Activated CD8-positive, alpha-beta T cell treated with anti-CD3 and anti-CD28 coated beads for 36 hours (primary cell): Measurements from ENCODE around the gene UNC5CL. TPM values are rescaled to one million over a fixed set of nuclear protein-coding genes. Genes with fewer than 3 reads are reported as not detected.

Source experiments
- ATAC-seq: fragments of 200-7000 bp; cut with Tn5 transposase; one replicate; pipeline ENCODE4 v1.10.0; 2021; ENCODE audit warnings: mild to moderate bottlenecking, moderate library complexity
- CTCF ChIA-PET: fragments of 350-600 bp; sonication (Branson Sonifier 250); formaldehyde crosslinking; loops from one replicate; lab custom pipeline; 2021; ENCODE audit warnings: antibody characterized with exemption; lab: Charles Lee
- POLR2A ChIA-PET: fragments of 350-600 bp; sonication (Branson Sonifier 250); formaldehyde crosslinking; loops from one replicate; lab custom pipeline; 2021; ENCODE audit warnings: antibody characterized with exemption; lab: Charles Lee
- DNase-seq: peaks from one replicate; pipeline ENCODE4 v3.0.0-alpha.2; 2020
- H3K27ac Mint-ChIP-seq: one replicate; pipeline ENCODE4 v1.8.0; 2021; ENCODE audit warnings: mild to moderate bottlenecking, mixed read lengths
- H3K27me3 Mint-ChIP-seq: one replicate; pipeline ENCODE4 v1.8.0; 2021; ENCODE audit warnings: mixed read lengths
- H3K36me3 Mint-ChIP-seq: one replicate; pipeline ENCODE4 v1.8.0; 2021; ENCODE audit warnings: low read depth, mixed read lengths
- H3K4me1 Mint-ChIP-seq: one replicate; pipeline ENCODE4 v1.8.0; 2021; ENCODE audit warnings: low read depth, mixed read lengths
- H3K4me3 Mint-ChIP-seq: one replicate; pipeline ENCODE4 v1.8.0; 2021; ENCODE audit warnings: mild to moderate bottlenecking, moderate library complexity, mixed read lengths
- H3K9me3 Mint-ChIP-seq: one replicate; pipeline ENCODE4 v1.8.0; 2021; ENCODE audit warnings: mixed read lengths
- CTCF ChIP-seq: fragments of 200-600 bp; IDR thresholded peaks from one replicate; pipeline ENCODE4 v1.8.0; 2022; ENCODE audit warnings: antibody characterized with exemption, mild to moderate bottlenecking
- intact Hi-C: fragments of 100-400 bp; cut with micrococcal nuclease; formaldehyde crosslinking; loops from one replicate; pipeline ENCODE4 v1.10.0; 2022
- total RNA-seq, 2 experiments: library from RNA; stranded (reverse); gene quantifications; one replicate each; pipeline ENCODE4 v1.2.3, GENCODE V29; 2021

UNC5CL gene
- total RNA-seq, 2 experiments from 2014 or later: 2.3 to 2.6 TPM

GRCh38 chr6:41047745-41048732 lies 9.0 kb upstream of the UNC5CL start:
- ChIA-PET CTCF (interaction anchor here (0.7 to 4.3 kb wide), 2 partner anchors 8 to 20 kb away, joined by 3 to 20 read pairs; partner anchors contain the start of gene UNC5CL), POLR2A (no interaction called here)
- Mint-ChIP-seq H3K36me3 (peaks cover 8% of the 10 kb centered on the region), H3K27ac (no peak overlapping the region), H3K4me1 (peaks cover 13% of the 10 kb centered on the region), H3K27me3 (no peaks in the 10 kb centered on the region), H3K4me3 (no peak overlapping the region), H3K9me3 (no peaks in the 10 kb centered on the region)
- ATAC-seq (no peak), DNase-seq (no peak)
- intact Hi-C loops: no loop called here
- TF ChIP-seq CTCF: no peak

GRCh38 chr6:41047306-41047705 lies 8.3 kb upstream of the UNC5CL start:
- Mint-ChIP-seq H3K4me1 (peaks cover 7% of the 10 kb centered on the region), H3K9me3 (no peaks in the 10 kb centered on the region), H3K4me3 (no peak overlapping the region), H3K36me3 (peaks cover 8% of the 10 kb centered on the region), H3K27ac (no peak overlapping the region), H3K27me3 (no peaks in the 10 kb centered on the region)
- CTCF ChIA-PET: interaction anchor here (0.7 to 4.3 kb wide), 3 partner anchors 8 to 19 kb away, joined by 3 to 20 read pairs (median 18); partner anchors contain the start of gene UNC5CL
- ATAC-seq (no peak), DNase-seq (no peak)
- TF ChIP-seq CTCF: no peak
- intact Hi-C loops: no loop called here
- POLR2A ChIA-PET: no interaction called here

- peaks cover 2% of the 10 kb centered on the region for H3K36me3 Mint-ChIP-seq
- CTCF ChIA-PET: interaction anchor here (1.0 to 2.7 kb wide), 4 partner anchors 9 to 137 kb away, joined by 3 to 18 read pairs (median 4); no protein-coding TSS in a partner anchor
Measured at GRCh38 chr6:41046084-41046483, 7.1 kb upstream of the UNC5CL start.

GRCh38 chr6:41045664-41046063 lies 6.6 kb upstream of the UNC5CL start:
- DNase-seq (no peak), ATAC-seq (no peak)
- Mint-ChIP-seq H3K27ac (no peak overlapping the region), H3K36me3 (peaks cover 2% of the 10 kb centered on the region), H3K9me3 (no peaks in the 10 kb centered on the region), H3K27me3 (no peaks in the 10 kb centered on the region), H3K4me3 (no peak overlapping the region), H3K4me1 (peaks cover 4% of the 10 kb centered on the region)
- no peak for TF ChIP-seq CTCF
- intact Hi-C loops: no loop called here
- POLR2A ChIA-PET: interaction anchor here (1.0 kb wide), 1 partner anchor 17 kb away, joined by 3 read pairs; no protein-coding TSS in a partner anchor
- CTCF ChIA-PET: interaction anchor here (1.2 to 2.7 kb wide), 3 partner anchors 9 to 137 kb away, joined by 3 to 18 read pairs (median 3); no protein-coding TSS in a partner anchor

More at GRCh38 chr6:41046084-41046483, 7.1 kb upstream of the UNC5CL start:
- no peak for ATAC-seq
- Mint-ChIP-seq H3K27me3 (no peaks in the 10 kb centered on the region), H3K4me1 (no peaks in the 10 kb centered on the region), H3K9me3 (no peaks in the 10 kb centered on the region), H3K27ac (no peak overlapping the region), H3K4me3 (no peak overlapping the region)
- DNase-seq: no peak
- POLR2A ChIA-PET: interaction anchor here (1.0 kb wide), 1 partner anchor 10 kb away, joined by 3 read pairs; no protein-coding TSS in a partner anchor
- intact Hi-C loops: no loop called here
- TF ChIP-seq CTCF: no peak
